GM15510 (cell line): ENCODE results near the gene GPC5.

ENCODE experiments used
- POLR2A ChIP-seq: IDR thresholded peaks from 3 replicates; pipeline ENCODE4 v1.6.1; 2011; ENCODE audit warnings: borderline replicate concordance; ENCODE audit not compliant: insufficient read length; ENCODE audit errors: extremely low read depth

GPC5 gene

GRCh38 chr13:91767651-91768050 lies 369.2 kb downstream of the GPC5 start:
- no peak for TF ChIP-seq POLR2A

- TF ChIP-seq POLR2A = no peak
These were observed 370.3 kb downstream of the GPC5 start for GRCh38 chr13:91768746-91769145.

- TF ChIP-seq POLR2A = no peak
These were observed 372.8 kb downstream of the GPC5 start for GRCh38 chr13:91771229-91771628.

- no peak for TF ChIP-seq POLR2A
These were observed 375.3 kb downstream of the GPC5 start for GRCh38 chr13:91773591-91774227.

GRCh38 chr13:91774397-91774796 lies 376.0 kb downstream of the GPC5 start:
- no peak for TF ChIP-seq POLR2A

GRCh38 chr13:91776611-91777193 lies 378.3 kb downstream of the GPC5 start:
- no peak for TF ChIP-seq POLR2A

GRCh38 chr13:91778123-91778522 lies 379.7 kb downstream of the GPC5 start:
- no peak for TF ChIP-seq POLR2A

GRCh38 chr13:91785431-91786119 lies 387.2 kb downstream of the GPC5 start:
- no peak for TF ChIP-seq POLR2A

GRCh38 chr13:91792054-91792453 lies 393.6 kb downstream of the GPC5 start:
- no peak for TF ChIP-seq POLR2A

GRCh38 chr13:91797567-91797966 lies 399.1 kb downstream of the GPC5 start:
- no peak for TF ChIP-seq POLR2A

GRCh38 chr13:91802957-91803356 lies 404.5 kb downstream of the GPC5 start:
- TF ChIP-seq POLR2A = no peak

- no peak for TF ChIP-seq POLR2A
These were observed 406.3 kb downstream of the GPC5 start for GRCh38 chr13:91804724-91805123.

GRCh38 chr13:91805605-91806004 lies 407.2 kb downstream of the GPC5 start:
- TF ChIP-seq POLR2A = no peak

GRCh38 chr13:91809161-91809560 lies 410.7 kb downstream of the GPC5 start:
- no peak for TF ChIP-seq POLR2A

- TF ChIP-seq POLR2A = no peak
These were observed 414.8 kb downstream of the GPC5 start for GRCh38 chr13:91813253-91813652.

- TF ChIP-seq POLR2A = no peak
These were observed 417.9 kb downstream of the GPC5 start for GRCh38 chr13:91816263-91816807.
